OCI-LY7 (cell line): Measurements from ENCODE around the gene TSTD2.

Source experiments
- CTCF ChIP-seq: fragments of 200-600 bp; sonication (generic); conservative IDR thresholded peaks from 2 replicates; pipeline ENCODE4 v1.5.1; 2014; ENCODE audit warnings: mild to moderate bottlenecking, antibody characterized with exemption, low read length, moderate library complexity, mixed read lengths
- EZH2phosphoT487 ChIP-seq: fragments of 200-600 bp; sonication (generic); IDR thresholded peaks from 2 replicates; pipeline ENCODE4 v1.6.1; 2018; ENCODE audit warnings: low read depth, borderline replicate concordance, mild to moderate bottlenecking, mixed run types, antibody characterized with exemption, low read length, moderate library complexity, mixed read lengths

- TF ChIP-seq CTCF (no peak), EZH2phosphoT487 (no peak)
Observed at GRCh38 chr9:97602430-97602829, 30.7 kb downstream of the TSTD2 start.
